DND-41 (cell line): Measurements from ENCODE around the gene SULT2B1.

Experiments
- EZH2 ChIP-seq: IDR thresholded peaks from 3 replicates; pipeline ENCODE4 v1.6.1; 2012; ENCODE audit warnings: borderline replicate concordance, low read depth, mild to moderate bottlenecking, moderate library complexity, low read length, inconsistent platforms; ENCODE audit not compliant: severe bottlenecking
- TF ChIP-seq, protein P1 (sequence below): IDR thresholded peaks from 2 replicates; pipeline ENCODE4 v1.5.1; 2012; ENCODE audit warnings: borderline replicate concordance, low read length, moderate library complexity, mild to moderate bottlenecking; ENCODE audit not compliant: poor library complexity, severe bottlenecking; ENCODE audit errors: extremely low read depth

DNA sequence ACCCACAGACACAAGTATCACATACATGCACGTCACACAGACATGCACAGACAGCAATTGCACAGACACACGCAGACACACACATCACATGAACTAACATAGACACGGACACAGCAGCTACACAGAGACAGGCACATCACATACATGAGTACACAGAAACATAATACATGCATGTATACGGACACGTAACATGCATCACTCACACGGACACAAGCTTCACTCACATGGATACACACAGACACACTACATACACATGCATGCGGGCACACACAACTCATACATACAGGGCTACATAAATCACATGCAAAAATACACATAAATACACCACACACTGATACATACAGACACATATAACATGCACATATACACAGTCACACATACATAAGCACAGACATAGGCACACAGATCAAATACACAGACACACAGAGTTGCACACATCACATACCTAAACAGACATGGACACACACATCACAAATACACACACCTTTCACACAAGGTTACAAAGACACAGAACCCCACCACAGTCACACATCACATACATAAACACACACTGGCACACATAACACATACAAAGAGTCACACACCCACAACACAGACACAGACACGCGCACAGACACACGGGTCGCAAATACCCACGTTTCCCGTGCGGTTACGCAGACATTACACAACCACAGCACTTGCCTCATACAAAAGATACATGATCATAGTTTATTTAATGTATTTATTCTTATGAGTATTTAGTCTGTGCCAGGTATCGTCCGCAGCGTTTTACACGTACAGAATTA, 39.3 kb upstream of the SULT2B1 start:
- TF ChIP-seq, protein P1, sequence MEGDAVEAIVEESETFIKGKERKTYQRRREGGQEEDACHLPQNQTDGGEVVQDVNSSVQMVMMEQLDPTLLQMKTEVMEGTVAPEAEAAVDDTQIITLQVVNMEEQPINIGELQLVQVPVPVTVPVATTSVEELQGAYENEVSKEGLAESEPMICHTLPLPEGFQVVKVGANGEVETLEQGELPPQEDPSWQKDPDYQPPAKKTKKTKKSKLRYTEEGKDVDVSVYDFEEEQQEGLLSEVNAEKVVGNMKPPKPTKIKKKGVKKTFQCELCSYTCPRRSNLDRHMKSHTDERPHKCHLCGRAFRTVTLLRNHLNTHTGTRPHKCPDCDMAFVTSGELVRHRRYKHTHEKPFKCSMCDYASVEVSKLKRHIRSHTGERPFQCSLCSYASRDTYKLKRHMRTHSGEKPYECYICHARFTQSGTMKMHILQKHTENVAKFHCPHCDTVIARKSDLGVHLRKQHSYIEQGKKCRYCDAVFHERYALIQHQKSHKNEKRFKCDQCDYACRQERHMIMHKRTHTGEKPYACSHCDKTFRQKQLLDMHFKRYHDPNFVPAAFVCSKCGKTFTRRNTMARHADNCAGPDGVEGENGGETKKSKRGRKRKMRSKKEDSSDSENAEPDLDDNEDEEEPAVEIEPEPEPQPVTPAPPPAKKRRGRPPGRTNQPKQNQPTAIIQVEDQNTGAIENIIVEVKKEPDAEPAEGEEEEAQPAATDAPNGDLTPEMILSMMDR: no peak
- no peak for TF ChIP-seq EZH2
